HEK293 (cell line): ENCODE results near the gene MMP23B.

Experiments used
- BCL6B ChIP-seq: fragments of 450-650 bp; formaldehyde crosslinking; IDR thresholded peaks from 2 replicates; pipeline ENCODE4 v1.5.1; 2017; ENCODE audit warnings: missing biosample characterization, missing genetic modification characterization
- ELK4 ChIP-seq: IDR thresholded peaks from 2 replicates; pipeline ENCODE4 v1.6.1; 2011; ENCODE audit warnings: mild to moderate bottlenecking, low read depth, low read length, borderline replicate concordance
- HOXC10 ChIP-seq: sonication (generic); formaldehyde crosslinking; IDR thresholded peaks from 2 replicates; pipeline ENCODE4 v1.8.1; 2023; ENCODE audit warnings: mild to moderate bottlenecking, missing genetic modification reagents
- KLF1 ChIP-seq: fragments of 450-650 bp; formaldehyde crosslinking; IDR thresholded peaks from 2 replicates; pipeline ENCODE4 v1.5.1; 2016; ENCODE audit warnings: missing biosample characterization, missing genetic modification characterization
- KLF7 ChIP-seq: fragments of 450-650 bp; formaldehyde crosslinking; IDR thresholded peaks from 2 replicates; pipeline ENCODE4 v1.5.1; 2016; ENCODE audit warnings: missing biosample characterization, missing genetic modification characterization, borderline replicate concordance
- MZF1 ChIP-seq: fragments of 450-650 bp; formaldehyde crosslinking; IDR thresholded peaks from 2 replicates; pipeline ENCODE4 v1.5.1; 2017; ENCODE audit warnings: missing biosample characterization, missing genetic modification characterization, borderline replicate concordance
- TCF7L2 ChIP-seq: IDR thresholded peaks from 2 replicates; pipeline ENCODE4 v1.6.1; 2011; ENCODE audit warnings: low read depth, mild to moderate bottlenecking, inconsistent platforms, low read length, moderate library complexity, borderline replicate concordance
- YY1 ChIP-seq: fragments of 450-650 bp; formaldehyde crosslinking; IDR thresholded peaks from 2 replicates; pipeline ENCODE4 v1.5.1; 2018; ENCODE audit warnings: missing biosample characterization, missing genetic modification characterization
- ZFP37 ChIP-seq: fragments of 450-650 bp; formaldehyde crosslinking; IDR thresholded peaks from 2 replicates; pipeline ENCODE4 v1.5.1; 2016; ENCODE audit warnings: missing biosample characterization, missing genetic modification characterization
- ZIC2 ChIP-seq: fragments of 450-650 bp; formaldehyde crosslinking; IDR thresholded peaks from 2 replicates; pipeline ENCODE4 v1.5.1; 2016; ENCODE audit warnings: missing biosample characterization, missing genetic modification characterization
- ZNF16 ChIP-seq: fragments of 450-650 bp; formaldehyde crosslinking; IDR thresholded peaks from 2 replicates; pipeline ENCODE4 v1.5.1; 2016; ENCODE audit warnings: low read depth, missing biosample characterization, missing genetic modification characterization
- ZNF184 ChIP-seq: fragments of 450-650 bp; IDR thresholded peaks from 2 replicates; pipeline ENCODE4 v1.5.1; 2018; ENCODE audit warnings: missing biosample characterization, mild to moderate bottlenecking, missing genetic modification characterization
- ZNF2 ChIP-seq: fragments of 450-650 bp; formaldehyde crosslinking; IDR thresholded peaks from 2 replicates; pipeline ENCODE4 v1.5.1; 2016; ENCODE audit warnings: missing biosample characterization, missing genetic modification characterization
- ZNF211 ChIP-seq: fragments of 450-650 bp; formaldehyde crosslinking; IDR thresholded peaks from 2 replicates; pipeline ENCODE4 v1.5.1; 2016; ENCODE audit warnings: low read depth, missing biosample characterization, missing genetic modification characterization
- ZNF26 ChIP-seq: fragments of 450-650 bp; formaldehyde crosslinking; IDR thresholded peaks from 2 replicates; pipeline ENCODE4 v1.5.1; 2016; ENCODE audit warnings: missing biosample characterization, missing genetic modification characterization
- ZNF324 ChIP-seq: fragments of 450-650 bp; formaldehyde crosslinking; IDR thresholded peaks from 2 replicates; pipeline ENCODE4 v1.5.1; 2016; ENCODE audit warnings: missing biosample characterization, missing genetic modification characterization
- ZNF350 ChIP-seq: fragments of 450-650 bp; formaldehyde crosslinking; IDR thresholded peaks from 2 replicates; pipeline ENCODE4 v1.5.0; 2017; ENCODE audit warnings: missing biosample characterization, mild to moderate bottlenecking, missing genetic modification characterization
- ZNF366 ChIP-seq: fragments of 450-650 bp; formaldehyde crosslinking; conservative IDR thresholded peaks from 2 replicates; pipeline ENCODE4 v1.5.1; 2016; ENCODE audit warnings: missing biosample characterization, missing genetic modification characterization
- ZNF37A ChIP-seq: fragments of 450-650 bp; IDR thresholded peaks from 2 replicates; pipeline ENCODE4 v1.5.1; 2018; ENCODE audit warnings: missing biosample characterization, missing genetic modification characterization
- ZNF416 ChIP-seq: fragments of 450-650 bp; formaldehyde crosslinking; IDR thresholded peaks from 2 replicates; pipeline ENCODE4 v1.5.1; 2016; ENCODE audit warnings: missing biosample characterization, missing genetic modification characterization
- ZNF423 ChIP-seq: fragments of 450-650 bp; formaldehyde crosslinking; IDR thresholded peaks from 2 replicates; pipeline ENCODE4 v1.5.1; 2016; ENCODE audit warnings: missing biosample characterization, missing genetic modification characterization
- ZNF48 ChIP-seq: fragments of 450-650 bp; formaldehyde crosslinking; IDR thresholded peaks from 2 replicates; pipeline ENCODE4 v1.5.1; 2016; ENCODE audit warnings: missing biosample characterization, missing genetic modification characterization
- ZNF510 ChIP-seq: fragments of 450-650 bp; formaldehyde crosslinking; IDR thresholded peaks from 2 replicates; pipeline ENCODE4 v1.5.1; 2018; ENCODE audit warnings: mild to moderate bottlenecking, missing genetic modification characterization, missing biosample characterization; ENCODE audit not compliant: insufficient replicate concordance
- ZNF529 ChIP-seq: fragments of 450-650 bp; formaldehyde crosslinking; IDR thresholded peaks from 2 replicates; pipeline ENCODE4 v1.5.1; 2017; ENCODE audit warnings: missing genetic modification characterization, missing biosample characterization; ENCODE audit not compliant: insufficient replicate concordance
- ZNF560 ChIP-seq: fragments of 450-650 bp; formaldehyde crosslinking; IDR thresholded peaks from 2 replicates; pipeline ENCODE4 v1.5.1; 2017; ENCODE audit warnings: missing biosample characterization, missing genetic modification characterization, borderline replicate concordance
- ZNF830 ChIP-seq: fragments of 450-650 bp; IDR thresholded peaks from 2 replicates; pipeline ENCODE4 v1.5.0; 2018; ENCODE audit warnings: missing biosample characterization, missing genetic modification characterization, low read depth, mild to moderate bottlenecking, moderate library complexity
- TF ChIP-seq, protein P1 (sequence below): fragments of 450-650 bp; formaldehyde crosslinking; IDR thresholded peaks from 2 replicates; pipeline ENCODE4 v1.5.1; 2017; ENCODE audit warnings: missing biosample characterization, missing genetic modification characterization
- TF ChIP-seq, protein P2 (sequence below): sonication (generic); formaldehyde crosslinking; IDR thresholded peaks from 2 replicates; pipeline ENCODE4 v1.8.1; 2022; ENCODE audit warnings: mild to moderate bottlenecking, moderate library complexity, missing genetic modification reagents
- TF ChIP-seq, protein P3 (sequence below): fragments of 450-650 bp; formaldehyde crosslinking; IDR thresholded peaks from 2 replicates; pipeline ENCODE4 v1.5.1; 2016; ENCODE audit warnings: missing biosample characterization, missing genetic modification characterization
- TF ChIP-seq, protein P4 (sequence below): fragments of 450-650 bp; formaldehyde crosslinking; IDR thresholded peaks from 2 replicates; pipeline ENCODE4 v1.5.1; 2017; ENCODE audit warnings: missing biosample characterization, missing genetic modification characterization

Gene MMP23B

GRCh38 chr1:1615256-1616044, 16.5 kb upstream of the MMP23B start, which contains the start of gene MIB2 (continued):
- TF ChIP-seq, protein P1, sequence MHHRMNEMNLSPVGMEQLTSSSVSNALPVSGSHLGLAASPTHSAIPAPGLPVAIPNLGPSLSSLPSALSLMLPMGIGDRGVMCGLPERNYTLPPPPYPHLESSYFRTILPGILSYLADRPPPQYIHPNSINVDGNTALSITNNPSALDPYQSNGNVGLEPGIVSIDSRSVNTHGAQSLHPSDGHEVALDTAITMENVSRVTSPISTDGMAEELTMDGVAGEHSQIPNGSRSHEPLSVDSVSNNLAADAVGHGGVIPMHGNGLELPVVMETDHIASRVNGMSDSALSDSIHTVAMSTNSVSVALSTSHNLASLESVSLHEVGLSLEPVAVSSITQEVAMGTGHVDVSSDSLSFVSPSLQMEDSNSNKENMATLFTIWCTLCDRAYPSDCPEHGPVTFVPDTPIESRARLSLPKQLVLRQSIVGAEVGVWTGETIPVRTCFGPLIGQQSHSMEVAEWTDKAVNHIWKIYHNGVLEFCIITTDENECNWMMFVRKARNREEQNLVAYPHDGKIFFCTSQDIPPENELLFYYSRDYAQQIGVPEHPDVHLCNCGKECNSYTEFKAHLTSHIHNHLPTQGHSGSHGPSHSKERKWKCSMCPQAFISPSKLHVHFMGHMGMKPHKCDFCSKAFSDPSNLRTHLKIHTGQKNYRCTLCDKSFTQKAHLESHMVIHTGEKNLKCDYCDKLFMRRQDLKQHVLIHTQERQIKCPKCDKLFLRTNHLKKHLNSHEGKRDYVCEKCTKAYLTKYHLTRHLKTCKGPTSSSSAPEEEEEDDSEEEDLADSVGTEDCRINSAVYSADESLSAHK (tag by site-specific recombination): peak; percentile 68
- TF ChIP-seq KLF1 (tag by site-specific recombination) (peak; percentile 81), ZNF350 (tag by site-specific recombination) (no peak), ZNF510 (no peak), ZNF37A (no peak), BCL6B (tag by site-specific recombination) (no peak), ZNF366 (no peak), MZF1 (tag by site-specific recombination) (no peak), ZNF560 (tag by site-specific recombination) (no peak), HOXC10 (no peak), ZNF2 (tag by site-specific recombination) (peak; percentile 52; the same call in 1 of the 2 replicates), ZNF16 (tag by site-specific recombination) (no peak; the same call in 1 of the 2 replicates), ZNF211 (no peak), ZNF423 (0 out of 2 replicates have a peak, but pooled peaks have one; percentile 38), ZNF416 (no peak), ZNF48 (no peak), YY1 (tag by site-specific recombination) (peak; percentile 60), KLF7 (tag by site-specific recombination) (peak; percentile 79; the same call in 1 of the 2 replicates), ZNF324 (tag by site-specific recombination) (peak; percentile 92), ZFP37 (tag by site-specific recombination) (peak; percentile 89; the same call in 1 of the 2 replicates), ZNF184 (tag by site-specific recombination) (peak; percentile 64; the same call in 1 of the 2 replicates), ZIC2 (tag by site-specific recombination) (no peak), ZNF830 (tag by site-specific recombination) (no peak), TCF7L2 (no peak), ZNF529 (no peak), ELK4 (no peak), ZNF26 (tag by site-specific recombination) (no peak)
- TF ChIP-seq, protein P2, sequence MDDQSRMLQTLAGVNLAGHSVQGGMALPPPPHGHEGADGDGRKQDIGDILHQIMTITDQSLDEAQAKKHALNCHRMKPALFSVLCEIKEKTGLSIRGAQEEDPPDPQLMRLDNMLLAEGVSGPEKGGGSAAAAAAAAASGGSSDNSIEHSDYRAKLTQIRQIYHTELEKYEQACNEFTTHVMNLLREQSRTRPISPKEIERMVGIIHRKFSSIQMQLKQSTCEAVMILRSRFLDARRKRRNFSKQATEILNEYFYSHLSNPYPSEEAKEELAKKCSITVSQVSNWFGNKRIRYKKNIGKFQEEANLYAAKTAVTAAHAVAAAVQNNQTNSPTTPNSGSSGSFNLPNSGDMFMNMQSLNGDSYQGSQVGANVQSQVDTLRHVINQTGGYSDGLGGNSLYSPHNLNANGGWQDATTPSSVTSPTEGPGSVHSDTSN (CRISPR knock-in tag): peak; percentile 74; the same call in 1 of the 2 replicates
- TF ChIP-seq, protein P3, sequence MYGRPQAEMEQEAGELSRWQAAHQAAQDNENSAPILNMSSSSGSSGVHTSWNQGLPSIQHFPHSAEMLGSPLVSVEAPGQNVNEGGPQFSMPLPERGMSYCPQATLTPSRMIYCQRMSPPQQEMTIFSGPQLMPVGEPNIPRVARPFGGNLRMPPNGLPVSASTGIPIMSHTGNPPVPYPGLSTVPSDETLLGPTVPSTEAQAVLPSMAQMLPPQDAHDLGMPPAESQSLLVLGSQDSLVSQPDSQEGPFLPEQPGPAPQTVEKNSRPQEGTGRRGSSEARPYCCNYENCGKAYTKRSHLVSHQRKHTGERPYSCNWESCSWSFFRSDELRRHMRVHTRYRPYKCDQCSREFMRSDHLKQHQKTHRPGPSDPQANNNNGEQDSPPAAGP (tag by site-specific recombination): peak; percentile 96
- TF ChIP-seq, protein P4, sequence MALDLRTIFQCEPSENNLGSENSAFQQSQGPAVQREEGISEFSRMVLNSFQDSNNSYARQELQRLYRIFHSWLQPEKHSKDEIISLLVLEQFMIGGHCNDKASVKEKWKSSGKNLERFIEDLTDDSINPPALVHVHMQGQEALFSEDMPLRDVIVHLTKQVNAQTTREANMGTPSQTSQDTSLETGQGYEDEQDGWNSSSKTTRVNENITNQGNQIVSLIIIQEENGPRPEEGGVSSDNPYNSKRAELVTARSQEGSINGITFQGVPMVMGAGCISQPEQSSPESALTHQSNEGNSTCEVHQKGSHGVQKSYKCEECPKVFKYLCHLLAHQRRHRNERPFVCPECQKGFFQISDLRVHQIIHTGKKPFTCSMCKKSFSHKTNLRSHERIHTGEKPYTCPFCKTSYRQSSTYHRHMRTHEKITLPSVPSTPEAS (tag by site-specific recombination): no peak
